ENCODE data around the gene GSTP1. TPM values are rescaled to one million over a fixed set of nuclear protein-coding genes. Genes with fewer than 3 reads are reported as not detected.

Gene GSTP1
- total RNA-seq, 1 experiment from 2014 or later, result 893 TPM

DNA sequence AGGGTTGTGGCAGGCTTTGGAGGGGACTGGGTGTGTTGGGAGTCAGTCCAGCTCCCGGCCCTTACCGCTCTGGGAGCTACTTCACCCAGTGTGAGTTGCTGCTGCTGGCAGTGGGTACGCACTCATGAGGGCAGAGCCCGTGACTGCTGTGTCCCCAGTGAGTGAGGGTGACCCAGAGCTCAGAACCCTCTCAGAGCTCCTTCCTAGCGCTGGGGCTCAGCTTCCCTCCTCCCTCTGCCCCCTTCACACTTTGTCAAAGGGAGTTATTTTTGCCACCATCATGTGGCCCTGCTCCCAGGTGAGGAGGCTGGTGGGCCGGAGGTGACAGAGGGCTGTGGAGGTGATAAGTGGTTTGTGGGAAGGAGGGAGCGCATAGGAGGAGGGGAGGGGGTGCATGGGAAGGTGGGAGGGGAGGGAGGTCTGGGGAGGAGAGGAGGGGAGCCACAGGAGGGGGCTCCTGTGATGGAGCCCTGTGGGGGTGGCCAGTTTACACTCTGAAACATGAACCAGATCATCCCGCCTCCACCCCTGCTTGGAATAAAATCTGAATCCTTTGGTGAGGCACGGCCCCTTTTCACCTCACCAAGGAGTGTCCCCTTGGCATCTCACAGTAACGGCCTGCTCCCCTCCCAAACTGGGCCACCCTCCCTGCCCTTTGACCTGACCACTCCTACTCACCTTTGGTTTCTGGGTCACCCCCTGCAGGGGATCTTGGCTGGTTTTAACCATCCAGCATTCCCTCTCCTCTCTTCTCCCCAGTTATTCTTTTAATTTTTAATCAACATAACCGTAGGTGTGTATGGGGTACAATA, 33.0 kb downstream of the GSTP1 start:
- DNase-seq (ENCODE audit: low read depth, low spot score) (no peak), ATAC-seq (no peak)
- H3K4me2 ChIP-seq (ENCODE audit: low read length), result no peak overlapping the region
- H3K27ac ChIP-seq (ENCODE audit: low read depth, low read length), result no peak overlapping the region
- no peak overlapping the region for H2AFZ ChIP-seq (ENCODE audit: low read depth, low read length, poor library complexity, severe bottlenecking)
- no peaks in the 10 kb centered on the region for H3K27me3 ChIP-seq (ENCODE audit: insufficient read depth, low read length)
- RAD21 ChIA-PET (ENCODE audit: low non-redundant PET in 1 of 2, low total read pairs in 2 of 2, uncharacterized antibody in 2 of 2, unreplicated experiment in 2 of 2), result no interaction called here
- TF ChIP-seq, protein P1, sequence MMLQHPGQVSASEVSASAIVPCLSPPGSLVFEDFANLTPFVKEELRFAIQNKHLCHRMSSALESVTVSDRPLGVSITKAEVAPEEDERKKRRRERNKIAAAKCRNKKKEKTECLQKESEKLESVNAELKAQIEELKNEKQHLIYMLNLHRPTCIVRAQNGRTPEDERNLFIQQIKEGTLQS (IDR thresholded peaks at IDR 0.05), result no peak
- TF ChIP-seq, protein P2, sequence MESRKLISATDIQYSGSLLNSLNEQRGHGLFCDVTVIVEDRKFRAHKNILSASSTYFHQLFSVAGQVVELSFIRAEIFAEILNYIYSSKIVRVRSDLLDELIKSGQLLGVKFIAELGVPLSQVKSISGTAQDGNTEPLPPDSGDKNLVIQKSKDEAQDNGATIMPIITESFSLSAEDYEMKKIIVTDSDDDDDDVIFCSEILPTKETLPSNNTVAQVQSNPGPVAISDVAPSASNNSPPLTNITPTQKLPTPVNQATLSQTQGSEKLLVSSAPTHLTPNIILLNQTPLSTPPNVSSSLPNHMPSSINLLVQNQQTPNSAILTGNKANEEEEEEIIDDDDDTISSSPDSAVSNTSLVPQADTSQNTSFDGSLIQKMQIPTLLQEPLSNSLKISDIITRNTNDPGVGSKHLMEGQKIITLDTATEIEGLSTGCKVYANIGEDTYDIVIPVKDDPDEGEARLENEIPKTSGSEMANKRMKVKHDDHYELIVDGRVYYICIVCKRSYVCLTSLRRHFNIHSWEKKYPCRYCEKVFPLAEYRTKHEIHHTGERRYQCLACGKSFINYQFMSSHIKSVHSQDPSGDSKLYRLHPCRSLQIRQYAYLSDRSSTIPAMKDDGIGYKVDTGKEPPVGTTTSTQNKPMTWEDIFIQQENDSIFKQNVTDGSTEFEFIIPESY (IDR thresholded peaks at IDR 0.05; ENCODE audit: extremely low read depth, insufficient replicate concordance, low read length), result no peak
- TF ChIP-seq, protein P3, sequence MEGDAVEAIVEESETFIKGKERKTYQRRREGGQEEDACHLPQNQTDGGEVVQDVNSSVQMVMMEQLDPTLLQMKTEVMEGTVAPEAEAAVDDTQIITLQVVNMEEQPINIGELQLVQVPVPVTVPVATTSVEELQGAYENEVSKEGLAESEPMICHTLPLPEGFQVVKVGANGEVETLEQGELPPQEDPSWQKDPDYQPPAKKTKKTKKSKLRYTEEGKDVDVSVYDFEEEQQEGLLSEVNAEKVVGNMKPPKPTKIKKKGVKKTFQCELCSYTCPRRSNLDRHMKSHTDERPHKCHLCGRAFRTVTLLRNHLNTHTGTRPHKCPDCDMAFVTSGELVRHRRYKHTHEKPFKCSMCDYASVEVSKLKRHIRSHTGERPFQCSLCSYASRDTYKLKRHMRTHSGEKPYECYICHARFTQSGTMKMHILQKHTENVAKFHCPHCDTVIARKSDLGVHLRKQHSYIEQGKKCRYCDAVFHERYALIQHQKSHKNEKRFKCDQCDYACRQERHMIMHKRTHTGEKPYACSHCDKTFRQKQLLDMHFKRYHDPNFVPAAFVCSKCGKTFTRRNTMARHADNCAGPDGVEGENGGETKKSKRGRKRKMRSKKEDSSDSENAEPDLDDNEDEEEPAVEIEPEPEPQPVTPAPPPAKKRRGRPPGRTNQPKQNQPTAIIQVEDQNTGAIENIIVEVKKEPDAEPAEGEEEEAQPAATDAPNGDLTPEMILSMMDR (IDR thresholded peaks at IDR 0.05 in 2 of 3, conservative IDR thresholded peaks at IDR 0.05 in 1 of 3; ENCODE audit: borderline replicate concordance in 1 of 3, insufficient read depth in 1 of 3, low read depth in 2 of 3, low read length in 2 of 3), result no peak
- TF ChIP-seq CEBPB (IDR thresholded peaks at IDR 0.05; ENCODE audit: low read depth) (no peak), JUND (IDR thresholded peaks at IDR 0.05) (no peak), SIN3A (IDR thresholded peaks at IDR 0.05; ENCODE audit: low read depth) (no peak), EZH2phosphoT487 (IDR thresholded peaks at IDR 0.05; ENCODE audit: borderline replicate concordance) (no peak), CBX3 (IDR thresholded peaks at IDR 0.05; ENCODE audit: low read depth) (no peak), YY1 (IDR thresholded peaks at IDR 0.05; ENCODE audit: extremely low read depth, insufficient replicate concordance, low read depth, low read length) (no peak), EZH2 (IDR thresholded peaks at IDR 0.05) (no peak), TCF7L2 (IDR thresholded peaks at IDR 0.05; ENCODE audit: borderline replicate concordance, extremely low read depth, insufficient read depth, insufficient read length) (no peak), POLR2A (IDR thresholded peaks at IDR 0.05; ENCODE audit: borderline replicate concordance, extremely low read depth, insufficient read depth, insufficient read length) (no peak), SRF (IDR thresholded peaks at IDR 0.05; ENCODE audit: low read depth) (no peak), ELF1 (IDR thresholded peaks at IDR 0.05; ENCODE audit: borderline replicate concordance, low read depth) (no peak)
- TF ChIP-seq, protein P4, sequence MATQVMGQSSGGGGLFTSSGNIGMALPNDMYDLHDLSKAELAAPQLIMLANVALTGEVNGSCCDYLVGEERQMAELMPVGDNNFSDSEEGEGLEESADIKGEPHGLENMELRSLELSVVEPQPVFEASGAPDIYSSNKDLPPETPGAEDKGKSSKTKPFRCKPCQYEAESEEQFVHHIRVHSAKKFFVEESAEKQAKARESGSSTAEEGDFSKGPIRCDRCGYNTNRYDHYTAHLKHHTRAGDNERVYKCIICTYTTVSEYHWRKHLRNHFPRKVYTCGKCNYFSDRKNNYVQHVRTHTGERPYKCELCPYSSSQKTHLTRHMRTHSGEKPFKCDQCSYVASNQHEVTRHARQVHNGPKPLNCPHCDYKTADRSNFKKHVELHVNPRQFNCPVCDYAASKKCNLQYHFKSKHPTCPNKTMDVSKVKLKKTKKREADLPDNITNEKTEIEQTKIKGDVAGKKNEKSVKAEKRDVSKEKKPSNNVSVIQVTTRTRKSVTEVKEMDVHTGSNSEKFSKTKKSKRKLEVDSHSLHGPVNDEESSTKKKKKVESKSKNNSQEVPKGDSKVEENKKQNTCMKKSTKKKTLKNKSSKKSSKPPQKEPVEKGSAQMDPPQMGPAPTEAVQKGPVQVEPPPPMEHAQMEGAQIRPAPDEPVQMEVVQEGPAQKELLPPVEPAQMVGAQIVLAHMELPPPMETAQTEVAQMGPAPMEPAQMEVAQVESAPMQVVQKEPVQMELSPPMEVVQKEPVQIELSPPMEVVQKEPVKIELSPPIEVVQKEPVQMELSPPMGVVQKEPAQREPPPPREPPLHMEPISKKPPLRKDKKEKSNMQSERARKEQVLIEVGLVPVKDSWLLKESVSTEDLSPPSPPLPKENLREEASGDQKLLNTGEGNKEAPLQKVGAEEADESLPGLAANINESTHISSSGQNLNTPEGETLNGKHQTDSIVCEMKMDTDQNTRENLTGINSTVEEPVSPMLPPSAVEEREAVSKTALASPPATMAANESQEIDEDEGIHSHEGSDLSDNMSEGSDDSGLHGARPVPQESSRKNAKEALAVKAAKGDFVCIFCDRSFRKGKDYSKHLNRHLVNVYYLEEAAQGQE (IDR thresholded peaks at IDR 0.05; ENCODE audit: low read depth), result no peak
- TF ChIP-seq, protein P5, sequence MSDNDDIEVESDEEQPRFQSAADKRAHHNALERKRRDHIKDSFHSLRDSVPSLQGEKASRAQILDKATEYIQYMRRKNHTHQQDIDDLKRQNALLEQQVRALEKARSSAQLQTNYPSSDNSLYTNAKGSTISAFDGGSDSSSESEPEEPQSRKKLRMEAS (IDR thresholded peaks at IDR 0.05), result no peak
- no peaks in the 10 kb centered on the region for H3K9me2 ChIP-seq (ENCODE audit: insufficient read depth)
- POLR2A ChIA-PET, result no interaction called here
- peaks cover 0 to 2% of the 10 kb centered on the region in 2 experiments; a peak in 2 of 4 replicates for H3K36me3 ChIP-seq (ENCODE audit: control insufficient read depth in 1 of 2, insufficient read depth in 2 of 2, low read length in 2 of 2)
- BruUV-seq (replicated peaks), result no TSS peak
- no peak overlapping the region for H3K9ac ChIP-seq (ENCODE audit: low read length)
- no peak overlapping the region for H3K4me3 ChIP-seq (replicated peaks in 1 of 2; ENCODE audit: low read depth in 1 of 2, low read length in 2 of 2)
- CTCF ChIA-PET, result interaction anchor here (1.6 kb wide), 2 partner anchors 13 to 44 kb away, joined by 5 to 9 read pairs; partner anchors contain the start of gene NUDT8
- peaks cover 2 to 13% of the 10 kb centered on the region in 2 experiments; a peak in 2 of 4 replicates for H3K4me1 ChIP-seq (ENCODE audit: control insufficient read depth in 1 of 2, insufficient read depth in 2 of 2, low read length in 2 of 2)
- H3K79me2 ChIP-seq (ENCODE audit: insufficient read depth, low read length), result no peaks in the 10 kb centered on the region
- H4K20me1 ChIP-seq (ENCODE audit: insufficient read depth), result no peaks in the 10 kb centered on the region
- H3K9me3 ChIP-seq (ENCODE audit: control insufficient read depth in 1 of 2, insufficient read depth in 1 of 2, low read depth in 1 of 2, low read length in 2 of 2), result no peaks in the 10 kb centered on the region
- intact Hi-C loops (cut with micrococcal nuclease), result no loop called here

Data from HCT116 (cell line).